Tibial nerve (tissue), 4 donors: ENCODE data around the gene NT5E. TPM values are rescaled to one million over a fixed set of nuclear protein-coding genes. Genes with fewer than 3 reads are reported as not detected.
A peak's percentile ranks its signal among the peaks of the same experiment; 100 is the strongest.

ENCODE experiments used
- DNase-seq, 2 donors: peaks; one replicate each; pipeline ENCODE4 v3.0.0-alpha.2; 2019; ENCODE audit warnings: low spot score in 2 of 2
- H3K27ac ChIP-seq, 4 donors: fragments of 200-600 bp; sonication (generic) in 3 of 4; one replicate each; pipeline ENCODE4 v1.5.1; 2017 to 2019; ENCODE audit warnings: mild to moderate bottlenecking in 1 of 4
- H3K27me3 ChIP-seq, 2 donors: fragments of 200-600 bp; sonication (generic) in 1 of 2; one replicate each; pipeline versions ENCODE4 v1.5.1 to v1.6.0; 2017 to 2019
- H3K36me3 ChIP-seq, 3 donors: fragments of 200-600 bp; sonication (generic); one replicate each; pipeline ENCODE4 v1.5.1; 2018 to 2019
- H3K4me1 ChIP-seq, 4 donors: fragments of 200-600 bp; sonication (generic) in 3 of 4; one replicate each; pipeline ENCODE4 v1.5.1; 2017 to 2019
- H3K4me3 ChIP-seq, 4 donors: fragments of 200-600 bp; sonication (generic) in 3 of 4; one replicate each; pipeline ENCODE4 v1.5.1; 2017 to 2019; ENCODE audit warnings: mild to moderate bottlenecking in 1 of 4, moderate library complexity in 1 of 4
- H3K9me3 ChIP-seq, 4 donors: fragments of 200-600 bp; sonication (generic) in 3 of 4; one replicate each; pipeline ENCODE4 v1.5.1; 2017 to 2019
- CTCF ChIP-seq, 5 experiments: fragments of 200-600 bp in 3 of 5; fragments of 450-650 bp in 2 of 5; sonication (generic) in 3 of 5; IDR thresholded peaks; one replicate each; pipeline ENCODE4 v1.5.1; 2016 to 2019; ENCODE audit warnings: antibody characterized with exemption in 5 of 5, mild to moderate bottlenecking in 3 of 5, moderate library complexity in 2 of 5
- EP300 ChIP-seq, 2 donors: sonication (generic); formaldehyde crosslinking; IDR thresholded peaks; one replicate each; pipeline ENCODE4 v1.6.1; 2017; ENCODE audit warnings: antibody characterized with exemption in 2 of 2, mild to moderate bottlenecking in 1 of 2
- POLR2A ChIP-seq, 2 donors: fragments of 450-650 bp; IDR thresholded peaks; one replicate each; pipeline ENCODE4 v1.6.1; 2017; ENCODE audit warnings: antibody characterized with exemption in 2 of 2, mild to moderate bottlenecking in 2 of 2, moderate library complexity in 2 of 2
- WGBS, 2 donors: methylation state at CpG; one replicate each; pipeline ENCODE4 v1.1.5; 2018; 5-methylcytosine and 5-hydroxymethylcytosine counted together
- total RNA-seq, 4 donors: library from RNA; depleted of rRNA; stranded (reverse); fragments of >200 nt; gene quantifications; one replicate each; pipeline ENCODE4 v1.1.0, GENCODE V29; 2016

Gene NT5E
- total RNA-seq, 4 donors from 2014 or later = 23.1 to 32.2 (median 28.6) TPM

- H3K27me3 ChIP-seq = no peaks in the 10 kb centered on the region
- TF ChIP-seq POLR2A (IDR thresholded peaks at IDR 0.05) (no peak), CTCF (IDR thresholded peaks at IDR 0.05) (no peak), EP300 (IDR thresholded peaks at IDR 0.05) (no peak)
- no peak overlapping the region for H3K27ac ChIP-seq
- no peak overlapping the region for H3K4me3 ChIP-seq
- no peak for DNase-seq
- WGBS, 2 donors = 77 to 79% methylated on average over 5 of the region's 5 CpGs
- no peaks in the 10 kb centered on the region for H3K36me3 ChIP-seq
- peaks cover 0 to 25% (median 3%) of the 10 kb centered on the region in 4 donors for H3K4me1 ChIP-seq
- H3K9me3 ChIP-seq = no peaks in the 10 kb centered on the region
Observed at GRCh38 chr6:85406641-85407075, 43.2 kb upstream of the NT5E start.

GRCh38 chr6:85408039-85408438, 41.8 kb upstream of the NT5E start:
- H3K9me3 ChIP-seq = no peaks in the 10 kb centered on the region
- no peak overlapping the region for H3K27ac ChIP-seq
- H3K4me1 ChIP-seq = peaks cover 0 to 25% (median 3%) of the 10 kb centered on the region in 4 donors
- H3K4me3 ChIP-seq = no peak overlapping the region
- no peak for TF ChIP-seq EP300 (IDR thresholded peaks at IDR 0.05)
- TF ChIP-seq POLR2A (IDR thresholded peaks at IDR 0.05) = no peak
- TF ChIP-seq CTCF (IDR thresholded peaks at IDR 0.05) = no peak
- DNase-seq = no peak
- H3K36me3 ChIP-seq = no peaks in the 10 kb centered on the region
- no peaks in the 10 kb centered on the region for H3K27me3 ChIP-seq
- 73 to 80% methylated on average over 2 of the region's 2 CpGs for WGBS, 2 donors

GRCh38 chr6:85412911-85413430, 36.9 kb upstream of the NT5E start:
- DNase-seq = no peak
- no peaks in the 10 kb centered on the region for H3K27me3 ChIP-seq
- H3K27ac ChIP-seq = no peak overlapping the region
- H3K36me3 ChIP-seq = no peaks in the 10 kb centered on the region
- TF ChIP-seq POLR2A (IDR thresholded peaks at IDR 0.05) (no peak), EP300 (IDR thresholded peaks at IDR 0.05) (no peak), CTCF (IDR thresholded peaks at IDR 0.05) (no peak)
- no peak overlapping the region for H3K4me3 ChIP-seq
- no peaks in the 10 kb centered on the region for H3K9me3 ChIP-seq
- peaks cover 0 to 1% (median 0%) of the 10 kb centered on the region in 4 donors for H3K4me1 ChIP-seq

DNA sequence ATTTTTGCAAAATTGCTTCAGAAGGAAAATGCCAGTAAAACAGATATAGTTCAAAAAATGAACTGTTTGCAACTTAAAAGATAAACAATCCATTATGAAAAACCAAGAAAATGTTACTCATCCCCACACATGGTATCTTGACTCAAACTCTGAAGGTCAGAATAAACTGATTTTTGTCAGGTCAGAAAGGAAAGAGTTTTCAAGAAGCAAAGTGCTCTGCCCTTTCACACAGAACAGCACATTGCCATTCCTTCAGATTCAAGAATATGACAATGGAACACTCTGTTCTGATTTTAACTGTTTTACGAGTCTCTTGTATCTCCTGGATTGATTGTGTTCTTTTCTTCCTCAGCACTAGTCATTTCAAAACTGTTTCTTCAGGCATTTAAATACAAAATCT, 33.8 kb upstream of the NT5E start:
- no peaks in the 10 kb centered on the region for H3K36me3 ChIP-seq
- H3K4me3 ChIP-seq = no peak overlapping the region
- DNase-seq = no peak
- peak overlapping the region in 2 of 4 donors; percentile 8 to 18 for H3K27ac ChIP-seq
- H3K9me3 ChIP-seq = no peaks in the 10 kb centered on the region
- TF ChIP-seq CTCF (IDR thresholded peaks at IDR 0.05) = no peak
- TF ChIP-seq EP300 (IDR thresholded peaks at IDR 0.05) = no peak
- no peak for TF ChIP-seq POLR2A (IDR thresholded peaks at IDR 0.05)
- no peaks in the 10 kb centered on the region for H3K27me3 ChIP-seq
- 38 to 39% methylated on average over 1 of the region's 1 CpG for WGBS, 2 donors
- peaks cover 0 to 17% (median 0%) of the 10 kb centered on the region in 4 donors for H3K4me1 ChIP-seq

DNA sequence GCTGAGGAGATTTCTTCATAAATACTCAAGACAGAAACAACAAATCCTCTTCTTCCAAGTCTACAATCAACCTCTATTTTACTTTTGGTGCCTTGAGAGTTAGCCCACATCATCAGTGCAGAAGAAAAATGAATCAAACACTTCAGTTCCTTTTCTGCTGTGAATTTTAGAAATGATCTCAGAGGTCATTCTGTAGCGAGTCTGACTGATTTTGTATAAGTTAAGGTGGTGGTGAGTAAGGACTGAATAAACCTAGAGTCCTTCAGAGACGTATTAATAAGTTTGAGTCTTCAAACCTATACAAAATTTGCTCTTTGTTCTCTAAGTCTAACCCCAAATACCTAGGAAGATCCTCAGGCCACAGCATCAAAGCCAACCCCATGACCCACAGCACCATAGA, 33.1 kb upstream of the NT5E start:
- no peaks in the 10 kb centered on the region for H3K36me3 ChIP-seq
- no peak overlapping the region for H3K4me3 ChIP-seq
- DNase-seq = no peak
- no peaks in the 10 kb centered on the region for H3K27me3 ChIP-seq
- peaks cover 0 to 22% (median 0%) of the 10 kb centered on the region in 4 donors for H3K4me1 ChIP-seq
- H3K9me3 ChIP-seq = no peaks in the 10 kb centered on the region
- no peak for TF ChIP-seq CTCF (IDR thresholded peaks at IDR 0.05)
- no peak for TF ChIP-seq EP300 (IDR thresholded peaks at IDR 0.05)
- no peak for TF ChIP-seq POLR2A (IDR thresholded peaks at IDR 0.05)
- 53 to 68% methylated on average over 2 of the region's 2 CpGs for WGBS, 2 donors
- H3K27ac ChIP-seq = peak overlapping the region in 1 of 4 donors; percentile 8
